ENCODE results near the gene TUB. TPM values are rescaled to one million over a fixed set of nuclear protein-coding genes. Genes with fewer than 3 reads are reported as not detected.

The TUB gene
- total RNA-seq, 4 donors from 2014 or later = 8.2 to 19.0 (median 13.4) TPM

DNA sequence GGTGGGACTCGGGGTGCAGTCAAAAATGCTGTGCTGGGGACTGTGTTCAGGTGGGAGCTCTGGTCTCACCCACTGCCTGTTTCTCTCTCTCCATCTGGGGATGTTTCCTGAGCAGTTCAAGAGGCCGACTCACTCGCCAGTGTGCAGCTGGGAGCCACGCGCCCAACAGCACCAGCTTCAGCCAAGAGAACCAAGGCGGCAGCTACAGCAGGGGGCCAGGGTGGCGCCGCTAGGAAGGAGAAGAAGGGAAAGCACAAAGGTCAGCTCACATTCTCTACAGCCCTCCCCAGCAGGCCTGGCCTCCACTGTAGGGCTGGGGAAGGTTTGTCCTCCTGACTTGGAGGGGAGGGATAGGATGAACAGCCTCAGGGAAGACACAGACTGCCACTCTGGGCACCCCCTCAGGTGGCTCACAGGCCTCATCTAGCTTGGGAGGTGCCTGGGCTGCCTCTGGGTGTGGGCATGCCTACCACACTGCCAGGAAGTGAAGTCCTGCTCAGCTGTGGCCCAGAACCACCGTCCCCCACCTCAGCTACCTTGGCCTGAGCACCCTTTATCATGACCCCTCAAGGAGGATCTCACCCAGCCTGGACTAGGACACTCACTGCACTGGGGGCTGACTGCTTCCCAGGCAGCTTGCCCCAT lies 13.0 kb downstream of the TUB start:
- TF ChIP-seq EP300 (IDR thresholded peaks at IDR 0.05) = no peak
- TF ChIP-seq POLR2AphosphoS5 (IDR thresholded peaks at IDR 0.05) = no peak
- no peak for TF ChIP-seq POLR2A (IDR thresholded peaks at IDR 0.05)
- TF ChIP-seq, protein P1, sequence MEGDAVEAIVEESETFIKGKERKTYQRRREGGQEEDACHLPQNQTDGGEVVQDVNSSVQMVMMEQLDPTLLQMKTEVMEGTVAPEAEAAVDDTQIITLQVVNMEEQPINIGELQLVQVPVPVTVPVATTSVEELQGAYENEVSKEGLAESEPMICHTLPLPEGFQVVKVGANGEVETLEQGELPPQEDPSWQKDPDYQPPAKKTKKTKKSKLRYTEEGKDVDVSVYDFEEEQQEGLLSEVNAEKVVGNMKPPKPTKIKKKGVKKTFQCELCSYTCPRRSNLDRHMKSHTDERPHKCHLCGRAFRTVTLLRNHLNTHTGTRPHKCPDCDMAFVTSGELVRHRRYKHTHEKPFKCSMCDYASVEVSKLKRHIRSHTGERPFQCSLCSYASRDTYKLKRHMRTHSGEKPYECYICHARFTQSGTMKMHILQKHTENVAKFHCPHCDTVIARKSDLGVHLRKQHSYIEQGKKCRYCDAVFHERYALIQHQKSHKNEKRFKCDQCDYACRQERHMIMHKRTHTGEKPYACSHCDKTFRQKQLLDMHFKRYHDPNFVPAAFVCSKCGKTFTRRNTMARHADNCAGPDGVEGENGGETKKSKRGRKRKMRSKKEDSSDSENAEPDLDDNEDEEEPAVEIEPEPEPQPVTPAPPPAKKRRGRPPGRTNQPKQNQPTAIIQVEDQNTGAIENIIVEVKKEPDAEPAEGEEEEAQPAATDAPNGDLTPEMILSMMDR (IDR thresholded peaks at IDR 0.05) = no peak
- H3K36me3 ChIP-seq = peaks cover 0 to 54% of the 10 kb centered on the region in 2 donors
- ATAC-seq = no peak
- WGBS, 2 donors (ENCODE audit: low coverage in 1 of 2) = 100% methylated on average over 1 of the region's 9 CpGs; no CpG with 5 or more reads in 1 of the 2 donors
- H3K9me3 ChIP-seq = no peaks in the 10 kb centered on the region
- H3K27me3 ChIP-seq = no peaks in the 10 kb centered on the region
- no peak overlapping the region for H3K4me3 ChIP-seq
- no peak overlapping the region for H3K27ac ChIP-seq
- H3K4me1 ChIP-seq = peaks cover 0 to 22% (median 10%) of the 10 kb centered on the region in 3 donors

DNA sequence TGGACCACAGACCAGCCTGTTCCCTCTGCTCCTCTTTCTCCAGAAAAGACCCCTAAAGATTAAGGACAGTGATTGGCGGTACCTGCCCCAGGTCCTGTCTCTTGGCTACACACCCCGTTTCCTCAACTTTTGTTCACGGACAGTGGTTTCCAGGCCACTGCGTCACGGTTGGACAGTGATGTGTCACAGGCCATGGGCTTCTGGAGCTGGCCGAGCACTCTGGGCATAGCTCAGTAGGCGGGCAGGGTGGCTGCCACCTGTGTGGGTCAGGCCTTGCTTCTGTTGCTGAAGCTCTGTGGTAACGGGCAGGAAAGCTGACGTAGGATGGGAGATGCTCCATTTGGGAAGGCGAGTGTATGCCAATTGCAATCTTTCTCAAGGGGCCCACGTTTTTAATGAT lies 13.6 kb downstream of the TUB start:
- TF ChIP-seq POLR2AphosphoS5 (IDR thresholded peaks at IDR 0.05) = no peak
- H3K9me3 ChIP-seq = no peaks in the 10 kb centered on the region
- H3K4me3 ChIP-seq = no peak overlapping the region
- no peaks in the 10 kb centered on the region for H3K27me3 ChIP-seq
- no peak for ATAC-seq
- H3K4me1 ChIP-seq = peaks cover 0 to 22% (median 10%) of the 10 kb centered on the region in 3 donors
- 67% methylated on average over 3 of the region's 11 CpGs; no CpG with 5 or more reads in 1 of the 2 donors for WGBS, 2 donors (ENCODE audit: low coverage in 1 of 2)
- H3K36me3 ChIP-seq = peaks cover 0 to 56% of the 10 kb centered on the region in 2 donors
- no peak overlapping the region for H3K27ac ChIP-seq

DNA sequence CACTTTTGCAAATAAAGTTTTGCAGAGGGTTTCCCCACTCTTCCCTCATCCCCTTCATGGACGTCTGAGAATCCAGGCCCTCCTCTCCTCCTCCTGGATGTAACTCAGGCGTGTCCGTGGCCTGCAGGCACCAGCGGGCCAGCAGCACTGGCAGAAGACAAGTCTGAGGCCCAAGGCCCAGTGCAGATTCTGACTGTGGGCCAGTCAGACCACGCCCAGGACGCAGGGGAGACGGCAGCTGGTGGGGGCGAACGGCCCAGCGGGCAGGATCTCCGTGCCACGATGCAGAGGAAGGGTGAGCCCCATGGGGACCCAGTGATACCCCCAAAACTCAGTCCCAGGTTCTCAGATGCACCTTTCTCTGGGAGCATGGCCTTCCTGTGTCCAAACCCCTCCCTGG lies 14.4 kb downstream of the TUB start:
- H3K36me3 ChIP-seq = peaks cover 0 to 56% of the 10 kb centered on the region in 2 donors
- H3K9me3 ChIP-seq = no peaks in the 10 kb centered on the region
- no peak overlapping the region for H3K27ac ChIP-seq
- H3K4me1 ChIP-seq = peaks cover 0 to 22% (median 10%) of the 10 kb centered on the region in 3 donors
- TF ChIP-seq, protein P1 (IDR thresholded peaks at IDR 0.05) = no peak
- TF ChIP-seq EP300 (IDR thresholded peaks at IDR 0.05) (no peak), POLR2AphosphoS5 (IDR thresholded peaks at IDR 0.05) (no peak), POLR2A (IDR thresholded peaks at IDR 0.05) (no peak)
- no peak for ATAC-seq
- 43 to 83% methylated on average over 1 to 2 of the region's 12 CpGs for WGBS, 2 donors (ENCODE audit: low coverage in 1 of 2)
- no peak overlapping the region for H3K4me3 ChIP-seq
- H3K27me3 ChIP-seq = no peaks in the 10 kb centered on the region

DNA sequence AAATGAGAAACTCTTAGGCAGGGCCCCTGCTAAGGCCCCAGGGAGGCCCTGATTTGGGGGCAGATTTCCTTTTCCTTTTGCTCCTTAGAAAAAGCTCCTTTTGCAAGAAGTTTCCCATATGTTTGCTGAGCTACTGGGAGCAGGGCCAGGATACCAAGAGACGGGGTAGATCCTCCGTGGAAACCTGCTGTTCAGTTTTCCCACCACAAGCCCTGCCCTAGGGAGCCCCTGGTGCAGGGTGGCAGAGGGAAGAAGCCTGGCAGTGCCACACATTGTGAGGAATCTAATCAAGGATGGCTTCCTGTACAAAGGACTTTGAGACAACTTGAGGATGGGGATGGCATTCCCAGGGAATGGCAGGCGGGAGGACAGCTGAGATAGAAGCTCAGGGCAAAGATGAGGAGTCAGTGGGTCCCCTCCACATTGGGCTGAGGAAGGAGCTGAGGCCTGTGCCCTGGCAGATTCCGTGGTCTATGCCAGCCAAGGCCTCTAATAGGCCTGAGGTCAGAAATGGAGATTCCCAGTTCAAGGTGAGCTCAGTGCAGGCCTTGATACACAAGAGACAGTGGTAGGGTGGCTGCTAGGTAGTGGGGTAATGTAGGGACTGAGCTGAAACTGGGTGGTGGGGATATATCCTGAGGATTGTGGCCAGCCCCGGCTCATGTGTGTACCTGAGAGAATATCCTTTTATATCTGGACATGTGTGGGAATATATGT lies 15.0 kb downstream of the TUB start:
- H3K4me3 ChIP-seq = no peak overlapping the region
- H3K27me3 ChIP-seq = no peaks in the 10 kb centered on the region
- TF ChIP-seq, protein P1 (IDR thresholded peaks at IDR 0.05) = no peak
- TF ChIP-seq POLR2A (IDR thresholded peaks at IDR 0.05) (no peak), POLR2AphosphoS5 (IDR thresholded peaks at IDR 0.05) (no peak), EP300 (IDR thresholded peaks at IDR 0.05) (no peak)
- ATAC-seq = no peak
- no peak overlapping the region for H3K27ac ChIP-seq
- WGBS, 2 donors (ENCODE audit: low coverage in 1 of 2) = 92 to 100% methylated on average over 1 to 2 of the region's 5 CpGs
- peaks cover 0 to 61% of the 10 kb centered on the region in 2 donors for H3K36me3 ChIP-seq
- H3K4me1 ChIP-seq = peaks cover 0 to 22% (median 10%) of the 10 kb centered on the region in 3 donors
- H3K9me3 ChIP-seq = no peaks in the 10 kb centered on the region

DNA sequence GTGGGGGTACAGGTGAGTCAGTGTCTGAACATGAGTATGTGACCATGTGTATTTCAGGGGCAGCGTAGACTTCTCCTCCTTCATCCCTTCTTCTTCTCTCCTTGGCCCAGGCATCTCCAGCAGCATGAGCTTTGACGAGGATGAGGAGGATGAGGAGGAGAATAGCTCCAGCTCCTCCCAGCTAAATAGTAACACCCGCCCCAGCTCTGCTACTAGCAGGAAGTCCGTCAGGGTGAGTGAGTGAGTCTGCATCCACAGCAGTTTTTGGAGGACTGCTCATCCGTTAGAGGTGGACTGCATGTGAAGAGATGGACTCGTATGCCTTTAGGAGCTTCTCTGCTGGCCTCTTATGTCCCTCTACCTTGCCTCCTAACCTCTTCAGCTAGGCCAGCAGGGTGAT lies 15.6 kb downstream of the TUB start:
- Histone ChIP-seq H3K27ac (no peak overlapping the region), H3K27me3 (no peaks in the 10 kb centered on the region), H3K4me1 (peaks cover 0 to 22% (median 10%) of the 10 kb centered on the region in 3 donors), H3K9me3 (no peaks in the 10 kb centered on the region), H3K4me3 (no peak overlapping the region), H3K36me3 (peaks cover 0 to 67% of the 10 kb centered on the region in 2 donors)
- TF ChIP-seq POLR2A (IDR thresholded peaks at IDR 0.05) = no peak
- TF ChIP-seq, protein P1 (IDR thresholded peaks at IDR 0.05) = no peak
- TF ChIP-seq EP300 (IDR thresholded peaks at IDR 0.05) = no peak
- no peak for TF ChIP-seq POLR2AphosphoS5 (IDR thresholded peaks at IDR 0.05)
- WGBS, 2 donors (ENCODE audit: low coverage in 1 of 2) = 64 to 90% methylated on average over 2 to 3 of the region's 6 CpGs
- ATAC-seq = no peak
